Fibroblast of the aortic adventitia (primary cell): Measurements from ENCODE around the gene HCK. TPM values are rescaled to one million over a fixed set of nuclear protein-coding genes. Genes with fewer than 3 reads are reported as not detected.

Experiments
- DNase-seq: peaks from one replicate; pipeline ENCODE4 v3.0.0-alpha.2; 2010; ENCODE audit warnings: low read depth
- H3K4me3 ChIP-seq: 2 replicates; pipeline ENCODE4 v1.5.1; 2011; ENCODE audit warnings: low read depth, mild to moderate bottlenecking, control low read depth, low read length, moderate library complexity
- total RNA-seq: library from RNA; depleted of rRNA; stranded (reverse); fragments of >200 nt; gene quantifications from 2 replicates; pipeline ENCODE4 v1.2.3, GENCODE V29; 2012; ENCODE audit warnings: low replicate concordance
- TF ChIP-seq, protein P1 (sequence below): IDR thresholded peaks from 2 replicates; pipeline ENCODE4 v1.5.1; 2011; ENCODE audit warnings: mild to moderate bottlenecking, low read length, control low read depth, inconsistent platforms; ENCODE audit not compliant: insufficient read depth

The HCK gene
- total RNA-seq, 1 donor = not detected

DNA sequence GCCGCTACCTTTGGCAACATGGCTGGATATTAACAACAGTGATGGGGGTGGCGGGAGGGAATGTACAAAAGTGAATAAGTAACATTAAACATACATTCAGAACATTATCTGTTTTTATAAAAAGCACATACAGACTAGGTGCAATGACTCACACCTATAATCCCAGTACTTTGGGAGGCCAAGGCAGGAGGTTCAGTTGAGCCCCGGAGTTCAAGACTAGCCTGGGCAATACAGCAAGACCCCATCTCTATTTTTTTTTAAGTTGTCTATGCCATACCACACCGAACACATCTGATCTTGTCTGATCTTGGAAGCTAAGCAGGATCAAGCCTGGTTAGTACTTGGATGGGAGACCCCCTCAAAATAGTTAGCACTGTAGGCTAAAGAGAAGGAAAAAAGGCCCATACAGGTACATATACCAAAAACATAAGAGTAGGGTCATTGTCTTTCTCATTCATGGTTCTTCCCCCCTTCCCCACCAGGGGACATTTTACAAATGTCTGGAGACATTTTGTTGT is 1.7 kb upstream of the HCK start:
- TF ChIP-seq, protein P1, sequence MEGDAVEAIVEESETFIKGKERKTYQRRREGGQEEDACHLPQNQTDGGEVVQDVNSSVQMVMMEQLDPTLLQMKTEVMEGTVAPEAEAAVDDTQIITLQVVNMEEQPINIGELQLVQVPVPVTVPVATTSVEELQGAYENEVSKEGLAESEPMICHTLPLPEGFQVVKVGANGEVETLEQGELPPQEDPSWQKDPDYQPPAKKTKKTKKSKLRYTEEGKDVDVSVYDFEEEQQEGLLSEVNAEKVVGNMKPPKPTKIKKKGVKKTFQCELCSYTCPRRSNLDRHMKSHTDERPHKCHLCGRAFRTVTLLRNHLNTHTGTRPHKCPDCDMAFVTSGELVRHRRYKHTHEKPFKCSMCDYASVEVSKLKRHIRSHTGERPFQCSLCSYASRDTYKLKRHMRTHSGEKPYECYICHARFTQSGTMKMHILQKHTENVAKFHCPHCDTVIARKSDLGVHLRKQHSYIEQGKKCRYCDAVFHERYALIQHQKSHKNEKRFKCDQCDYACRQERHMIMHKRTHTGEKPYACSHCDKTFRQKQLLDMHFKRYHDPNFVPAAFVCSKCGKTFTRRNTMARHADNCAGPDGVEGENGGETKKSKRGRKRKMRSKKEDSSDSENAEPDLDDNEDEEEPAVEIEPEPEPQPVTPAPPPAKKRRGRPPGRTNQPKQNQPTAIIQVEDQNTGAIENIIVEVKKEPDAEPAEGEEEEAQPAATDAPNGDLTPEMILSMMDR = no peak
- DNase-seq = no peak
- no peak overlapping the region for H3K4me3 ChIP-seq

DNA sequence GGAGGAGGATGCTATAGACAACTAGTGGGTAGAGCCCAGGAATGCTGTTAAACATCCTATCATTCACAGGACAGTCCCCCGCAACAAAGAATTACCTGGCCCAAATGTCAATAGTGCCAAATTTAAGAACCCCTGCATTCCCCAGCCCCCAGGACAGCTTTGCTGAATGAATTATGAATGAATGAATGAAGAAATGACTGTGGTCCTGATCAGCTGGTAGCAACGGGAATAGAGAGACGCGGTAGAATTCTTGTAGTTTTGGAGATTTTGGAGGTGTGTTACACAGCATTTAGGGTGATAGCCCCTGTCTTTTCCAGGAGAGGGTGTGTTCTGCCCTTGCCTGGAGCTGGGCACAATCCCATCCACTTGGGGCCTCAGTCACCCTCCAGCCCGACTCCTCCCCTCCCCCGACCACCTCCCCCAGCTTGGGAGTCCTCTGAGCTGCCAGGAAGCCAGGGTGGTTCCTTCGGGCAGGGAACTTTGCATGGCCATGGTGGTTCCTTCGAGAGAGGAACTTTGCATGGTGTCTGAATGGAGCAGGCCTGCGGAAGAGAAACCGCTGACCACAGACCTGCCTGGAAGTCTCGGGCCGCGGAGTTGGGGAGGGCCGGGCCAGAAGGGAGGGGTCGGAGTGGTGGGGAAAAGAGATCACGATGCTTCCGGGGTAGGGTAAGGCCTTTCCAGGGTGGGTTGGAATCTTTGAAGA is 1.0 kb upstream of the HCK start:
- TF ChIP-seq, protein P1 = no peak
- no peak for DNase-seq
- H3K4me3 ChIP-seq = no peak overlapping the region

DNA sequence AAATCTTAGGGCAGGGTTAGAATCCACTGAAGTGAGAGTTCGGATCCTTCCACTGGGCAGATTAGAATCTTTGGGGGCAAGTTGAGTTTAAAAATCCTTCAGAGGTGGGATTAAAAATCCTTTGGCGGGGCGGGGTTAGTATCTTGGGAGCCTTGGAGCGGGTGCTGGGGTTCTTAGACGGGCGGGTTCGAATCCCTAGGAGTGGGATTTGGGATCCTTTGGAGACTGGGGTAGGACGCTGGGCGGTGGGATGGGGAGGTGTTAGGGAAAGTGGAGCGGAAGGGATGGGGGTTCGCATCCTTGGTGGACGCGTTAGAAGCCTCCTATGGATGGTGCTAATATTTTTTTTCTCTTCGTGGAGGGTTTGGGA is 337 bp upstream of the HCK start:
- TF ChIP-seq, protein P1 = no peak
- no peak overlapping the region for H3K4me3 ChIP-seq

DNA sequence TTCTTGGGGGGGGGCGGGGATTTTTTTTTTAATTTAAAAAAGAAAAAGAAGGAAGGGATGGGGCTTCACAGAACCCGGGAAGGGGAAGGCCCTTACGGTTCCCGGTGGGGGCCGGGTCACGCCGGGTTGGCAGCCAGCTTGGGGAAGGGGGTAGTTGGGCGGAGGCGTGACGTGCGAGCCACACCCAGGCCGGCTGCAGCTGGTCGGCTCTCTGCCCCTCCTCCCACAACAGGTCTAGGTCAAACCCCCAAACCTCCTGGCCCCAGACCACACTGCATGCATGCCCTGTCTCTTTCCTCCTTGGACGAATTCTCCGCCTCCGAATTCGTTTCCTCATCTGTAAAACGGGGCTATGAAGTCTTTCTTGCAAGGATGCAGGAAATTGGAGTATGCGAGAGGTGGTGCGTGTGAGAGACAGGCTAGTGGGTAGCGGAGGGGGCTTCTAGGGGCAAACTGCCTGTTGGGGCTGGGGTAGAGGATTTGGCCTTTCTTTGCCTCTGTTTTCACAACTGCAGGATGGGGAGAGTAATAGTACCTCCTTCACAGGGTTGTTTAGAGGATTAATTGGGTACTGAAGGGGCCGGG is 828 bp downstream of the HCK start:
- no peak overlapping the region for H3K4me3 ChIP-seq
- no peak for DNase-seq
- TF ChIP-seq, protein P1 = no peak

More for the DNA sequence above, 337 bp upstream of the HCK start:
- DNase-seq = no peak

DNA sequence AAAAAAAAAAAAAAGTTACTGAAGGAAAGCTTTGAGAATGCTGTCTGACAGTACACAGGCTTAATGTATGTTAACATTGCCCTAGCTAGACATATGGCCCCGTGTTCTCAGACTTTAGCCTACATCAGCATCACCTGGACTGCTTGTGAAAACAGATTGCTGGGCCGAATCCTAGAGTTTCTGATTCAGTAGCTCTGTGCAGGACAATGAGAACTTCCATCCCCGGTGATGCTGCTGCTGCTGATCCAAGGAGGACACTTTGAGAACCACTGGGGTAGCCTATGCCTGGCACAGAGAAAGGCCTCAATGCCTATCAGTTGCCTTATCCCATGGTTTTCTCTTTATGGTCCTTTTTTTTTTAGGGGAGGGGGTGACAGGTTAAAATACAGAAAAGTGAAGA is 1.6 kb downstream of the HCK start:
- no peak overlapping the region for H3K4me3 ChIP-seq
- no peak for DNase-seq
- TF ChIP-seq, protein P1 = no peak

DNA sequence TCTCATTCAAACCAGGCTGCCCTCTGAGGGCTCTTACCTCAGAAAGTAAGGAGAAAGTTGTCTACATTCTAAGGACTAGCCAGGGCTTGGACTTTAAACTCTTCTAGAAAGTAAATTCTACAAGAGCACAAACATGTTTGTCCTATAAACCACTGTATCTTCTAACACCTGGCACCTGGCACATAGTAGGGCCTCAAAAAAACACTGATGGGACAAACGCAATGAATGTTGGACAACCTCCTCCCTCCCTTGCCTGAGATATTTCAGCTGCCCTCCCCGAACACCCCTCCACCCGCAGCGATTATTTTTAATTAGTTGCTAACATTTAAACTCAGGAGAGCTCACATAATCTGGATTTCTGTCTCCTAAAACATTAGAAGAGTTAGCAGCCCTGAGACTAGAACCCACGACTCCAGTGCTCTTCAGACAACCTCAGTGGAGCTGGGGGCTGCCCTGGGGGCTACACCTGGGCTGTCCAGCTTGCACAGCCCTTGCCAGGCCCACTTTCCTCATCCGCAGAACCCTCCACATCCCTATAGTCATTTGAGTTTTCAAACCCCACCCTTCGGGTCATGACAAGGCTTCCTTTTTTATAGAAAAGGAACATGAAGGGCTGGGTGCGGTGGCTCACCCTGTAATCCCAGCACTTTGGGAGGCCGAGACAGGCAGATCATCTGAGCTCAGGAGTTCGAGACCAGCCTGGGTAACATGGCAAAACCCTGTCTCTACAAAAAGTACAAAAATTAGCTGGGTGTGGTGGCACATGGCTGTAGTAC is 4.9 kb downstream of the HCK start:
- no peak for DNase-seq
- TF ChIP-seq, protein P1 = no peak
- no peak overlapping the region for H3K4me3 ChIP-seq
